CD4-positive, alpha-beta T cell (primary cell): ENCODE results near the gene PPFIBP2. TPM values are rescaled to one million over a fixed set of nuclear protein-coding genes. Genes with fewer than 3 reads are reported as not detected.
A peak's percentile ranks its signal among the peaks of the same experiment; 100 is the strongest.

Experiments used
- ATAC-seq: fragments of 200-7000 bp; cut with Tn5 transposase; one replicate; pipeline ENCODE4 v1.10.0; 2022; ENCODE audit warnings: mild to moderate bottlenecking; ENCODE audit not compliant: poor library complexity
- CTCF ChIA-PET: fragments of 350-600 bp; sonication (Branson Sonifier 250); formaldehyde crosslinking; loops from one replicate; lab custom pipeline; 2021; ENCODE audit warnings: antibody characterized with exemption, inconsistent platforms; lab: Charles Lee
- POLR2A ChIA-PET: fragments of 350-600 bp; sonication (Branson Sonifier 250); formaldehyde crosslinking; loops from one replicate; lab custom pipeline; 2021; ENCODE audit warnings: antibody characterized with exemption, inconsistent platforms; lab: Charles Lee
- DNase-seq, 14 experiments: peaks; one replicate each; pipeline ENCODE4 v3.0.0-alpha.2; 2013 to 2020; ENCODE audit warnings: mixed read lengths in 2 of 14
- H3K27ac ChIP-seq, 2 donors: one replicate each; pipeline versions ENCODE4 v1.5.1 to v1.7.0; 2013; ENCODE audit warnings: low read length in 2 of 2, low read depth in 1 of 2, mild to moderate bottlenecking in 1 of 2
- H3K27me3 ChIP-seq, 2 experiments: 1 replicate in 1 of 2; 2 replicates in 1 of 2; pipeline versions ENCODE4 v1.6.1 to v1.7.0; 2013; ENCODE audit warnings: low read length in 2 of 2, control low read depth in 1 of 2, mild to moderate bottlenecking in 1 of 2, moderate library complexity in 1 of 2; ENCODE audit not compliant: insufficient read depth in 2 of 2, control insufficient read depth in 1 of 2
- H3K36me3 ChIP-seq: one replicate; pipeline ENCODE4 v1.6.1; 2013; ENCODE audit warnings: low read length, control low read depth; ENCODE audit not compliant: insufficient read depth
- H3K4me1 ChIP-seq: one replicate; pipeline ENCODE4 v1.6.1; 2013; ENCODE audit warnings: low read length, control low read depth; ENCODE audit not compliant: insufficient read depth
- H3K4me3 ChIP-seq: one replicate; pipeline ENCODE4 v1.5.1; 2013; ENCODE audit warnings: mild to moderate bottlenecking, low read length, moderate library complexity
- H3K9me3 ChIP-seq, 2 experiments: 1 replicate in 1 of 2; 2 replicates in 1 of 2; pipeline versions ENCODE4 v1.6.1 to v1.7.0; 2013; ENCODE audit warnings: low read length in 2 of 2, mild to moderate bottlenecking in 2 of 2, control low read depth in 1 of 2, moderate library complexity in 1 of 2; ENCODE audit not compliant: control insufficient read depth in 1 of 2, insufficient read depth in 1 of 2
- H3K27ac Mint-ChIP-seq: one replicate; pipeline ENCODE4 v1.8.0; 2020; ENCODE audit warnings: mixed read lengths
- H3K27me3 Mint-ChIP-seq: one replicate; pipeline ENCODE4 v1.8.0; 2021; ENCODE audit warnings: mixed read lengths
- H3K36me3 Mint-ChIP-seq: one replicate; pipeline ENCODE4 v1.8.0; 2021; ENCODE audit warnings: low read depth, mixed read lengths
- H3K4me1 Mint-ChIP-seq: one replicate; pipeline ENCODE4 v1.8.0; 2021; ENCODE audit warnings: low read depth, mixed read lengths
- H3K4me3 Mint-ChIP-seq: one replicate; pipeline ENCODE4 v1.8.0; 2020; ENCODE audit warnings: mild to moderate bottlenecking, mixed read lengths
- H3K9me3 Mint-ChIP-seq: one replicate; pipeline ENCODE4 v1.8.0; 2020; ENCODE audit warnings: mixed read lengths
- CTCF ChIP-seq: fragments of 200-600 bp; IDR thresholded peaks from one replicate; pipeline ENCODE4 v1.8.0; 2022; ENCODE audit warnings: antibody characterized with exemption, mild to moderate bottlenecking
- intact Hi-C, 2 experiments: fragments of 100-400 bp; cut with DNase I in 1 of 2; cut with micrococcal nuclease in 1 of 2; formaldehyde crosslinking; loops; one replicate each; pipeline versions ENCODE4 v1.15.1 to v1.9.0; 2023 to 2025; cut with DNase I, micrococcal nuclease
- total RNA-seq, 174 experiments: library from RNA in 2 of 174; stranded (reverse) in 2 of 174; gene quantifications; one replicate each; pipeline ENCODE4 v1.2.3 and lab custom pipeline; 2021 to 2026

PPFIBP2 gene
- total RNA-seq, 2 experiments from 2014 or later = 27.0 to 35.9 TPM

- ChIA-PET POLR2A (interaction anchor here (0.8 kb wide), 1 partner anchor 16 kb away, joined by 3 read pairs; no protein-coding TSS in a partner anchor), CTCF (interaction anchor here (1.1 kb wide), 1 partner anchor 35 kb away, joined by 3 read pairs; no protein-coding TSS in a partner anchor)
- H3K27ac Mint-ChIP-seq = no peak overlapping the region
- DNase-seq (no peak), ATAC-seq (no peak)
- H3K9me3 Mint-ChIP-seq = no peaks in the 10 kb centered on the region
- no peak overlapping the region for H3K27ac ChIP-seq
- no peaks in the 10 kb centered on the region for H3K27me3 Mint-ChIP-seq
- peaks cover 39% of the 10 kb centered on the region for H3K36me3 Mint-ChIP-seq
- H3K4me3 Mint-ChIP-seq = no peak overlapping the region
- H3K36me3 ChIP-seq = no peaks in the 10 kb centered on the region
- peaks cover 36% of the 10 kb centered on the region for H3K4me1 Mint-ChIP-seq
- H3K9me3 ChIP-seq = no peaks in the 10 kb centered on the region
- H3K4me1 ChIP-seq = no peaks in the 10 kb centered on the region
- no peak for TF ChIP-seq CTCF
- no peaks in the 10 kb centered on the region for H3K27me3 ChIP-seq
- H3K4me3 ChIP-seq = no peak overlapping the region
- intact Hi-C loops = loop anchor here in 1 of 2 experiments (1.0 kb wide), 1 partner anchor 34 kb away; the partner anchor contains the start of gene PPFIBP2
Observed at GRCh38 chr11:7547687-7548086, 33.9 kb downstream of the PPFIBP2 start.

- peaks cover 26% of the 10 kb centered on the region for H3K4me1 Mint-ChIP-seq
Observed at GRCh38 chr11:7548659-7549274, 35.0 kb downstream of the PPFIBP2 start.

GRCh38 chr11:7549681-7550080 lies 35.9 kb downstream of the PPFIBP2 start:
- Mint-ChIP-seq H3K9me3 (no peaks in the 10 kb centered on the region), H3K27ac (no peak overlapping the region), H3K4me1 (peaks cover 24% of the 10 kb centered on the region), H3K4me3 (no peak overlapping the region), H3K27me3 (no peaks in the 10 kb centered on the region), H3K36me3 (peaks cover 51% of the 10 kb centered on the region)
- CTCF ChIA-PET = no interaction called here
- Histone ChIP-seq H3K4me3 (no peak overlapping the region), H3K4me1 (no peaks in the 10 kb centered on the region), H3K9me3 (no peaks in the 10 kb centered on the region), H3K27ac (no peak overlapping the region), H3K27me3 (no peaks in the 10 kb centered on the region), H3K36me3 (no peaks in the 10 kb centered on the region)
- intact Hi-C loops = loop anchor here in 1 of 2 experiments (1.0 kb wide), 1 partner anchor 36 kb away; the partner anchor contains the start of gene PPFIBP2
- no peak for DNase-seq
- ATAC-seq = no peak
- TF ChIP-seq CTCF = no peak
- POLR2A ChIA-PET = interaction anchor here (1.3 to 1.4 kb wide), 2 partner anchors 36 to 37 kb away, joined by 3 read pairs; partner anchors contain the start of gene PPFIBP2

More at GRCh38 chr11:7548659-7549274, 35.0 kb downstream of the PPFIBP2 start:
- H3K27me3 Mint-ChIP-seq = no peaks in the 10 kb centered on the region
- no peaks in the 10 kb centered on the region for H3K9me3 Mint-ChIP-seq
- Histone ChIP-seq H3K4me1 (no peaks in the 10 kb centered on the region), H3K27me3 (no peaks in the 10 kb centered on the region), H3K36me3 (no peaks in the 10 kb centered on the region), H3K27ac (no peak overlapping the region), H3K9me3 (no peaks in the 10 kb centered on the region), H3K4me3 (no peak overlapping the region)
- peaks cover 42% of the 10 kb centered on the region for H3K36me3 Mint-ChIP-seq
- intact Hi-C loops = loop anchor here (1.0 kb wide), 1 partner anchor 35 kb away; the partner anchor contains the start of gene PPFIBP2 (in 2 of the 2)
- POLR2A ChIA-PET = interaction anchor here (1.3 kb wide), 1 partner anchor 36 kb away, joined by 3 read pairs; no protein-coding TSS in a partner anchor
- TF ChIP-seq CTCF = peak; percentile 57
- no peak overlapping the region for H3K27ac Mint-ChIP-seq
- H3K4me3 Mint-ChIP-seq = no peak overlapping the region
- CTCF ChIA-PET = interaction anchor here (1.1 kb wide), 1 partner anchor 36 kb away, joined by 3 read pairs; no protein-coding TSS in a partner anchor
- ATAC-seq = peak; percentile 82
- peak in 6 of 14 experiments; percentile 5 to 55 (median 32) for DNase-seq
